Panc1 (cell line): ENCODE results near the gene HES4. TPM values are rescaled to one million over a fixed set of nuclear protein-coding genes. Genes with fewer than 3 reads are reported as not detected.

Experiments
- ATAC-seq: fragments of 200-7000 bp; cut with Tn5 transposase; 2 replicates; pipeline ENCODE4 v1.9.1; 2020; ENCODE audit warnings: mild to moderate bottlenecking, moderate library complexity
- BruUV-seq: library from RNA; stranded (reverse); fragments of 400-500 nt; replicated peaks from 2 replicates; lab custom pipeline; 2021; lab: Mats Ljungman, UMichigan
- CTCF ChIA-PET: fragments of 300-600 bp; sonication (Branson Sonifier 250); formaldehyde crosslinking; loops from one replicate; lab custom pipeline; 2022; ENCODE audit warnings: antibody characterized with exemption; lab: Charles Lee
- POLR2A ChIA-PET: fragments of 300-600 bp; sonication (Branson Sonifier 250); formaldehyde crosslinking; loops from one replicate; lab custom pipeline; 2022; ENCODE audit warnings: antibody characterized with exemption; lab: Charles Lee
- DNase-seq: peaks from one replicate; pipeline ENCODE4 v3.0.0-alpha.2; 2010; ENCODE audit warnings: low read depth, low spot score
- H3K27ac ChIP-seq: 2 replicates; pipeline ENCODE4 v1.5.1; 2011; ENCODE audit warnings: mild to moderate bottlenecking, low read length, inconsistent platforms
- H3K27me3 ChIP-seq: fragments of 200-500 bp; sonication (Bioruptor generic); 2 replicates; pipeline ENCODE4 v1.6.0; 2014; ENCODE audit warnings: low read length, inconsistent platforms; ENCODE audit not compliant: control insufficient read depth, insufficient read depth
- H3K36me3 ChIP-seq: fragments of 200-500 bp; sonication (Bioruptor generic); 2 replicates; pipeline ENCODE4 v1.5.1; 2014; ENCODE audit warnings: inconsistent platforms, mild to moderate bottlenecking, low read length, moderate library complexity; ENCODE audit not compliant: control insufficient read depth, insufficient read depth
- H3K4me1 ChIP-seq: 2 replicates; pipeline ENCODE4 v1.5.1; 2011; ENCODE audit warnings: inconsistent platforms, mild to moderate bottlenecking, low read length, moderate library complexity; ENCODE audit not compliant: control insufficient read depth, insufficient read depth
- H3K4me3 ChIP-seq, 2 experiments: 2 replicates each; pipeline ENCODE4 v1.5.1; 2011 to 2012; ENCODE audit warnings: low read depth in 2 of 2, low read length in 2 of 2, mild to moderate bottlenecking in 2 of 2, inconsistent platforms in 1 of 2, moderate library complexity in 1 of 2
- H3K9me3 ChIP-seq: fragments of 200-500 bp; sonication (Bioruptor generic); 2 replicates; pipeline ENCODE4 v1.5.1; 2014; ENCODE audit warnings: low read depth, mild to moderate bottlenecking, inconsistent platforms, low read length, moderate library complexity; ENCODE audit not compliant: control insufficient read depth, insufficient read depth
- CTCF ChIP-seq: fragments of 450-650 bp; IDR thresholded peaks from 2 replicates; pipeline ENCODE4 v1.5.1; 2017; ENCODE audit warnings: mild to moderate bottlenecking
- POLR2AphosphoS5 ChIP-seq: IDR thresholded peaks from 2 replicates; pipeline ENCODE4 v1.6.1; 2012; ENCODE audit warnings: mild to moderate bottlenecking, low read depth, low read length, moderate library complexity
- REST ChIP-seq, 2 experiments: IDR thresholded peaks; 2 replicates each; pipeline ENCODE4 v1.6.1; 2011 to 2012; ENCODE audit warnings: low read depth in 2 of 2, control low read depth in 1 of 2, low read length in 1 of 2, mild to moderate bottlenecking in 1 of 2, moderate library complexity in 1 of 2; ENCODE audit not compliant: insufficient read depth in 1 of 2
- SIN3A ChIP-seq: IDR thresholded peaks from 2 replicates; pipeline ENCODE4 v1.6.1; 2012; ENCODE audit warnings: low read depth, mild to moderate bottlenecking, low read length, moderate library complexity, borderline replicate concordance; ENCODE audit not compliant: insufficient read depth
- TCF7L2 ChIP-seq: IDR thresholded peaks from 2 replicates; pipeline ENCODE4 v1.6.1; 2011; ENCODE audit warnings: mild to moderate bottlenecking, low read depth, low read length, inconsistent platforms
- in situ Hi-C: cut with HindIII; loops from 2 replicates; pipeline ENCODE4 v1.10.0; 2016; ENCODE audit warnings: low sequenced_read_pairs, low pct_unique_long_range_greater_than_20kb
- intact Hi-C: fragments of 100-400 bp; cut with micrococcal nuclease; formaldehyde crosslinking; loops from one replicate; pipeline ENCODE4 v1.10.0; 2022; ENCODE audit not compliant: unreplicated experiment
- total RNA-seq: library from RNA; stranded (reverse); gene quantifications from one replicate; pipeline ENCODE4 v1.2.1, GENCODE V29; 2021; ENCODE audit not compliant: unreplicated experiment

The HES4 gene
- total RNA-seq, 1 experiment from 2014 or later: 74.2 TPM

GRCh38 chr1:1040004-1040991 lies 40.4 kb upstream of the HES4 start:
- Histone ChIP-seq H3K9me3 (no peaks in the 10 kb centered on the region), H3K27me3 (no peaks in the 10 kb centered on the region), H3K4me3 (peak overlapping the region; percentile 21 to 37), H3K36me3 (no peaks in the 10 kb centered on the region), H3K27ac (no peak overlapping the region), H3K4me1 (peaks cover 8% of the 10 kb centered on the region; the same call in 1 of the 2 replicates)
- ATAC-seq (peak; percentile 87), DNase-seq (no peak)
- intact Hi-C loops (no loop called here), in situ Hi-C loops (no loop called here)
- POLR2A ChIA-PET: no interaction called here
- CTCF ChIA-PET: interaction anchor here (0.5 to 0.6 kb wide), 2 partner anchors 39 to 84 kb away, joined by 3 to 7 read pairs; no protein-coding TSS in a partner anchor
- TF ChIP-seq POLR2AphosphoS5 (no peak), TCF7L2 (no peak), CTCF (no peak), REST (IDR thresholded peaks at IDR 0.05; ENCODE audit: insufficient read depth in 1 of 2, low read depth in 2 of 2, low read length in 1 of 2) (no peak), SIN3A (no peak)
- BruUV-seq: no TSS peak

GRCh38 chr1:1039145-1039910 lies 39.4 kb upstream of the HES4 start:
- no peaks in the 10 kb centered on the region for H3K27me3 ChIP-seq
- no peaks in the 10 kb centered on the region for H3K36me3 ChIP-seq
- H3K9me3 ChIP-seq: no peaks in the 10 kb centered on the region
- in situ Hi-C loops (no loop called here), intact Hi-C loops (no loop called here)
- CTCF ChIA-PET: interaction anchor here (0.5 to 0.7 kb wide), 3 partner anchors 23 to 197 kb away, joined by 3 to 4 read pairs (median 3); no protein-coding TSS in a partner anchor
- H3K4me3 ChIP-seq: no peak overlapping the region
- POLR2A ChIA-PET: no interaction called here
- DNase-seq: no peak
- no peak for ATAC-seq
- no peak overlapping the region for H3K27ac ChIP-seq
- BruUV-seq: no TSS peak
- TF ChIP-seq SIN3A (no peak), TCF7L2 (no peak), POLR2AphosphoS5 (no peak), REST (IDR thresholded peaks at IDR 0.05; ENCODE audit: insufficient read depth in 1 of 2, low read depth in 2 of 2, low read length in 1 of 2) (no peak), CTCF (no peak)
- peaks cover 8% of the 10 kb centered on the region; the same call in 1 of the 2 replicates for H3K4me1 ChIP-seq
